Prostate gland (tissue), 2 donors: Measurements from ENCODE around the gene TSPAN31. TPM values are rescaled to one million over a fixed set of nuclear protein-coding genes. Genes with fewer than 3 reads are reported as not detected.

Experiments used
- DNase-seq: peaks from one replicate; pipeline ENCODE4 v3.0.0-alpha.2; 2019; ENCODE audit warnings: low spot score
- H3K27ac ChIP-seq, 2 donors: fragments of 200-600 bp; sonication (generic); 2 replicates each; pipeline ENCODE4 v1.5.1; 2017 to 2019
- H3K27me3 ChIP-seq: fragments of 200-600 bp; sonication (generic); replicated peaks from 2 replicates; pipeline ENCODE4 v1.5.1; 2019; ENCODE audit not compliant: insufficient read depth
- H3K36me3 ChIP-seq, 2 donors: fragments of 200-600 bp; sonication (generic); 1 replicate in 1 of 2; 2 replicates in 1 of 2; pipeline versions ENCODE4 v1.5.1 to v1.8.1; 2017 to 2019
- H3K4me1 ChIP-seq: fragments of 200-600 bp; sonication (generic); replicated peaks from 2 replicates; pipeline ENCODE4 v1.5.1; 2019
- H3K4me3 ChIP-seq, 2 donors: fragments of 200-600 bp; sonication (generic); 2 replicates each; pipeline ENCODE4 v1.5.1; 2017 to 2019
- H3K9me3 ChIP-seq: fragments of 200-600 bp; sonication (generic); 2 replicates; pipeline ENCODE4 v1.5.1; 2017
- POLR2A ChIP-seq: fragments of 450-650 bp; IDR thresholded peaks from one replicate; pipeline ENCODE4 v1.6.1; 2016; ENCODE audit warnings: antibody characterized with exemption, mild to moderate bottlenecking
- POLR2AphosphoS5 ChIP-seq: sonication (generic); formaldehyde crosslinking; IDR thresholded peaks from one replicate; pipeline ENCODE4 v1.6.1; 2017; ENCODE audit warnings: antibody characterized with exemption
- WGBS: methylation state at CpG from one replicate; pipeline ENCODE4 v1.1.5; 2018; 5-methylcytosine and 5-hydroxymethylcytosine counted together
- intact Hi-C: fragments of 100-400 bp; cut with DNase I; formaldehyde crosslinking; loops from one replicate; pipeline ENCODE4 v1.14.2; 2022
- total RNA-seq, 2 donors: library from RNA; depleted of rRNA; stranded (reverse); fragments of >200 nt; gene quantifications; one replicate each; pipeline ENCODE4 v1.1.0, GENCODE V29; 2016
- TF ChIP-seq, protein P1 (sequence below), 4 experiments: fragments of 200-600 bp in 2 of 4; fragments of 450-650 bp in 2 of 4; sonication (generic) in 2 of 4; IDR thresholded peaks; 1 replicate in 3 of 4; 2 replicates in 1 of 4; pipeline ENCODE4 v1.5.1; 2016 to 2019; ENCODE audit warnings: antibody characterized with exemption in 4 of 4, mild to moderate bottlenecking in 2 of 4, moderate library complexity in 2 of 4

Gene TSPAN31
- total RNA-seq, 2 donors from 2014 or later: 40.4 to 127 TPM

DNA sequence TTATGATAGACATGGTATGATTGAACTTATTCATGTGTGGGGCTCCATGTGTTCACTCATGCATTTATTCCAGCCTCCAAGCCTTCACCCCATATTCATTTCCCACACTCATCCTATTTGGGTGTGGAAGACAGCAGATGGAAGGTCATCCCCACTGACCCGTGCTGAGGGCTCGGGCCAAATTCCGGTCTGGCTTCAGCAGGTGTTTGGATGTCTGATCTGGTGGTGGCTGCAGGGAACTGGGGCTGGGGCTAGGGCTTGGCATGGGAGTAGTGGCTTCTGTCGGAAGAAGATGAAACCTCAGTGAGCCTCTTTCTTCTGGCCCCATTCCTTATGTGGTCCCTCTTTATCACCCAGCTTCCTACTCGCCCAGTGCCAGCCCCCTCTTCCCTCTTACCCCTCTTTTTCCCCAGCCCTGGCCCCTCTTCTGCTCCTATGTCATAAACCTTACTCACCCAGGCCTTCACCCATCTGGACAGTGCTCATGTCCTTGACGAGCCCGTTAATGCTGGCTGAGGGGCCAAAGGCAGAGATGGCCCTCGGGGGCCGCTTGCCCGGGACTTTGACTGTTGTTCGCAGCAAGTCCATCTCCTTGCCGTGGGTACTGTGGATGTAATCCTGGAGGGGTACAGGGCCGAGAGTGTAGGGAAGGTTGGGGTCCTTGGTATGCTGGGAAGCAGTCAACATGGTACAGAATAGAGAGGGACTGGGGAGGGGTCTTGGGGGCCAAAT, 14.3 kb upstream of the TSPAN31 start:
- Histone ChIP-seq H3K27me3 (no peaks in the 10 kb centered on the region), H3K36me3 (no peaks in the 10 kb centered on the region), H3K4me1 (no peaks in the 10 kb centered on the region), H3K9me3 (no peaks in the 10 kb centered on the region), H3K4me3 (no peak overlapping the region), H3K27ac (no peak overlapping the region)
- 75% methylated on average over 13 of the region's 13 CpGs for WGBS
- intact Hi-C loops: no loop called here
- DNase-seq: no peak
- no peak for TF ChIP-seq POLR2AphosphoS5
- TF ChIP-seq, protein P1, sequence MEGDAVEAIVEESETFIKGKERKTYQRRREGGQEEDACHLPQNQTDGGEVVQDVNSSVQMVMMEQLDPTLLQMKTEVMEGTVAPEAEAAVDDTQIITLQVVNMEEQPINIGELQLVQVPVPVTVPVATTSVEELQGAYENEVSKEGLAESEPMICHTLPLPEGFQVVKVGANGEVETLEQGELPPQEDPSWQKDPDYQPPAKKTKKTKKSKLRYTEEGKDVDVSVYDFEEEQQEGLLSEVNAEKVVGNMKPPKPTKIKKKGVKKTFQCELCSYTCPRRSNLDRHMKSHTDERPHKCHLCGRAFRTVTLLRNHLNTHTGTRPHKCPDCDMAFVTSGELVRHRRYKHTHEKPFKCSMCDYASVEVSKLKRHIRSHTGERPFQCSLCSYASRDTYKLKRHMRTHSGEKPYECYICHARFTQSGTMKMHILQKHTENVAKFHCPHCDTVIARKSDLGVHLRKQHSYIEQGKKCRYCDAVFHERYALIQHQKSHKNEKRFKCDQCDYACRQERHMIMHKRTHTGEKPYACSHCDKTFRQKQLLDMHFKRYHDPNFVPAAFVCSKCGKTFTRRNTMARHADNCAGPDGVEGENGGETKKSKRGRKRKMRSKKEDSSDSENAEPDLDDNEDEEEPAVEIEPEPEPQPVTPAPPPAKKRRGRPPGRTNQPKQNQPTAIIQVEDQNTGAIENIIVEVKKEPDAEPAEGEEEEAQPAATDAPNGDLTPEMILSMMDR (IDR thresholded peaks at IDR 0.05): no peak
- TF ChIP-seq POLR2A: no peak

DNA sequence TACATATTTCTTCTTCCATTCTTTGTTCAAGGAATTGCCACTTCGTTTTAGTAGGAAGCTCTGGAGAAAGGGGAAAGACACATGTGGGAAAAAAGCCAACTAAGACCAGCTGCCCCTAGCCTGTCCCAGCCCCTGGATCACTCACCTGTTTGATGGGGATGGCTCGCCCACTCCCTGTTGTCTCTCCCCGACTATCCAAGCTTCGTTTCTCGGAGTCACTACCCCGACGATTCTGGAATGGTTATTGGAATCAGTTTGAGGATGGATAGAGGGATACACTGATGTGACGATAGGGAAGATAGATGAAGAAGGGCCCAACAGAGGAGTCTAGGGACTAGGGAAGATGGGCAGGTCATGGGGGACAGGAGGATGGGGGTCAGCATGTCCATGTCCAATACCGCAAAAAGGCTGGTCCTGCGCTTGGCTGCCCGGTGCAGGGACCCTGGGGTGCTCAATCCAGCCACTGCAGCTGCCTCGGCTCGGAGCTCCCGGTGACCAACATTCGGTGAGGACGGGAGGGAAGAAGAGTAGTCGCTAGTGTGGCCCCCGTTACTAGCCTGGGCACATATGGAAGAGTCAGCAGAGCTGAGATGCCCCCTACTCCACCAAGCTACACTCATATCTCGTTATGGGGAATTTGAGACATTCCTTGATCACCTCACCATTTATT, 13.3 kb upstream of the TSPAN31 start:
- DNase-seq: no peak
- Histone ChIP-seq H3K27me3 (no peaks in the 10 kb centered on the region), H3K4me1 (peaks cover 8% of the 10 kb centered on the region), H3K36me3 (no peaks in the 10 kb centered on the region), H3K9me3 (no peaks in the 10 kb centered on the region), H3K4me3 (no peak overlapping the region), H3K27ac (no peak overlapping the region)
- no peak for TF ChIP-seq POLR2AphosphoS5
- TF ChIP-seq POLR2A: no peak
- TF ChIP-seq, protein P1 (IDR thresholded peaks at IDR 0.05): no peak
- intact Hi-C loops: no loop called here
- WGBS: 79% methylated on average over 19 of the region's 19 CpGs

DNA sequence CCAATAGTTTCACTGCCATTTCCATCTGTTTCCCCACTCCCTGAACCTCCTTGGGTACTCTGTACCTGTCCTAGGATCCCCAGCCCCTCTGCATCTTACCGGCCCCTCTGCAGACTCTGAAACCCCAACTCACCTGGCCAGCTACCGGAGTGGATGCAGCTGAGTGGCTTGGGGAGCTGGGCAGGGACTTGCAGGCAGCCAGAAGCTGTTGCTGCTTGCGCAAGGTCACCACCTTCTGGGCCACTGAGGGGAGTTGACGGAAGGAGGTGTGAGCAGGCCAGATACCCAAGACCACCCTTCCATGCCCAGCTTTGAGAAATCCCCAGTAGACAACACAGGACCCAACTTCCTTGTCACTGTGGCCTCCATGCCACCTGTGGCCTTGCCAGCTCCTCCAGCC, 12.6 kb upstream of the TSPAN31 start:
- WGBS: 56% methylated on average over 4 of the region's 4 CpGs
- Histone ChIP-seq H3K9me3 (no peaks in the 10 kb centered on the region), H3K4me1 (peaks cover 11% of the 10 kb centered on the region), H3K36me3 (no peaks in the 10 kb centered on the region), H3K4me3 (no peak overlapping the region), H3K27ac (no peak overlapping the region), H3K27me3 (peaks cover 6% of the 10 kb centered on the region)
- DNase-seq: no peak
- TF ChIP-seq, protein P1 (IDR thresholded peaks at IDR 0.05): no peak
- TF ChIP-seq POLR2A (no peak), POLR2AphosphoS5 (no peak)
- intact Hi-C loops: no loop called here

DNA sequence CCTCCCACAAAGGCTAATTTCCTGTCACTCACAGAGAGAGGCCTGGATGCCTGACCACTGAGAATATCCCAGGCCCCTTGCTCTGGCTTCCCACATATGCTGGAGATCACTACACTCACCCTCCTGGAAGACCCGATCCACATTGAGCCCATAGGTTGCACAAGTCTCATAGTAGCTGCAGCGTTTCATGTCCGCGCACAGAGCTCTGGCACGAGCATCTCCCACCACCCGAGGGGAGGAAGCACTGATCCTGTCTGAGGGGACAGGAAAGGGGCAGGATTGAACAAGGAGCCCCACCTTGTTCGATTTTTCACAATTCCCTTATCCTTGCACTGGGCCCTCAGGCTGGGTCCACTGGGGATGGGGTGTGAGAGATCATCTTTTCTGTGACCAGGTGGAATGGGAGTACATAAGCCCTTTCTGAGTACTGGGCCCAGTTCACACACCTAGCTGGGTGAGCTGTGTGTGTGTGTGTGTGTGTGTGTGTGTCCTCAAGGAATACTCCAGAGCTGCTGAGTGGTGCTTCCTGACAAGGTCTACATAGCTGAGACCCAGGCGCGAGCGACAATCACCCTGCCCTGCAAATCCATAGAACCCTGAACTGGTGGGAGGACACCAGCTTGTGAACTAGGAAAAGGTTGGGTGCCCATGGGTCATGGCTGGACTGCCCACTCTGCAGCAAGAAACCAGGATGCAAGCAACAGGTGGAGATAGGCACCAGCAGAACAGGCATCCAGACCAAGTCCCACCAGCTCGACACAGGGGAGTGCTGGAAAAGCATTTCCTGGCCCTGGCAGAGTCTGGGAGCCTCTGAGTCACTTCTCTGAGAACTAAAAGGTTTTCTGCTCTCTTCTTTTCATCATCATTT, 11.9 kb upstream of the TSPAN31 start:
- 81% methylated on average over 11 of the region's 11 CpGs for WGBS
- Histone ChIP-seq H3K4me3 (no peak overlapping the region), H3K9me3 (no peaks in the 10 kb centered on the region), H3K27ac (no peak overlapping the region), H3K27me3 (peaks cover 10% of the 10 kb centered on the region), H3K4me1 (peaks cover 17% of the 10 kb centered on the region), H3K36me3 (no peaks in the 10 kb centered on the region)
- intact Hi-C loops: no loop called here
- DNase-seq: no peak
- TF ChIP-seq POLR2A (no peak), POLR2AphosphoS5 (no peak)
- TF ChIP-seq, protein P1 (IDR thresholded peaks at IDR 0.05): no peak
